ENCODE data around the gene ERO1B. TPM values are rescaled to one million over a fixed set of nuclear protein-coding genes. Genes with fewer than 3 reads are reported as not detected.

ERO1B gene
- polyA plus RNA-seq, 1 of the 3 experiments (the other 2 are of a cell fraction), result 0.79 TPM

- TF ChIP-seq USF1 (IDR thresholded peaks at IDR 0.05; ENCODE audit: borderline replicate concordance, low read depth), result no peak
These were observed 23.6 kb downstream of the ERO1B start (continued) for GRCh38 chr1:236258114-236258622.

DNA sequence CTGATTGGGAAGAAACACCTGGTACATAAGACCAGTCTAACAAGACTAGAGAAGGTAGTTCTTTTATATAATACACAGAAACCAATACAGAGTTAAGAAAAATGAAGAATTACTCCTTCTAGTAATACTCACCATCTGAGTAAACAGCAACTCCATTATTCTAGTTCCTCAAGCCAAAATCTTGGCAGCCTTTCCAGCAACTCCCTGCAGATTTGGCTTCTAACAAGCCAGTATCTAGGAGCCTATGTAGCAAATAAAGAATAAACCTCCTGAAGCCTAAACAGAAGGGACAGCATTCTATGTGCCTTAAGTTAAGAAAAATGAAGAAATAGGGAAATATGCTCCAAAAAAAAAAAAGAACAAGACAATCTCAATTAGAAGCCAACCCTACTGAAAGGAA, 24.5 kb downstream of the ERO1B start:
- CTCF ChIA-PET, result no interaction called here
- no peaks in the 10 kb centered on the region for H3K27me3 ChIP-seq (ENCODE audit: insufficient read depth)
- H3F3A ChIP-seq (replicated peaks; ENCODE audit: insufficient read depth), result no peaks in the 10 kb centered on the region
- H3K9me3 ChIP-seq, result no peaks in the 10 kb centered on the region
- H3K27ac ChIP-seq (ENCODE audit: low read depth in 2 of 2, low read length in 1 of 2), result no peak overlapping the region
- no peaks in the 10 kb centered on the region for H3K9me2 ChIP-seq
- H3K4me2 ChIP-seq, result no peak overlapping the region
- POLR2A ChIA-PET, result no interaction called here
- no peak overlapping the region for H2AFZ ChIP-seq (ENCODE audit: low read depth)
- no peaks in the 10 kb centered on the region for H3K79me2 ChIP-seq (ENCODE audit: insufficient read depth)
- no peak overlapping the region for H3K4me3 ChIP-seq (ENCODE audit: low read depth in 2 of 2, low read length in 1 of 2)
- H3K36me3 ChIP-seq (replicated peaks in 1 of 2; ENCODE audit: control insufficient read depth in 1 of 2, insufficient read depth in 2 of 2, low read length in 1 of 2), result no peaks in the 10 kb centered on the region
- no peak for TF ChIP-seq CTCF (IDR thresholded peaks at IDR 0.05)
- no peak for TF ChIP-seq GATA2 (CRISPR knock-in tag; IDR thresholded peaks at IDR 0.05)
- TF ChIP-seq FOSL2 (IDR thresholded peaks at IDR 0.05; ENCODE audit: borderline replicate concordance, low read depth), result no peak
- no peak for TF ChIP-seq GABPA (IDR thresholded peaks at IDR 0.05; ENCODE audit: low read depth)
- TF ChIP-seq PBX3 (IDR thresholded peaks at IDR 0.05), result no peak
- TF ChIP-seq NRF1 (IDR thresholded peaks at IDR 0.05; ENCODE audit: low read depth, low read length), result no peak
- no peak for TF ChIP-seq JUND (IDR thresholded peaks at IDR 0.05)
- TF ChIP-seq USF2 (IDR thresholded peaks at IDR 0.05; ENCODE audit: borderline replicate concordance, low read depth, low read length), result no peak
- TF ChIP-seq, protein P1, sequence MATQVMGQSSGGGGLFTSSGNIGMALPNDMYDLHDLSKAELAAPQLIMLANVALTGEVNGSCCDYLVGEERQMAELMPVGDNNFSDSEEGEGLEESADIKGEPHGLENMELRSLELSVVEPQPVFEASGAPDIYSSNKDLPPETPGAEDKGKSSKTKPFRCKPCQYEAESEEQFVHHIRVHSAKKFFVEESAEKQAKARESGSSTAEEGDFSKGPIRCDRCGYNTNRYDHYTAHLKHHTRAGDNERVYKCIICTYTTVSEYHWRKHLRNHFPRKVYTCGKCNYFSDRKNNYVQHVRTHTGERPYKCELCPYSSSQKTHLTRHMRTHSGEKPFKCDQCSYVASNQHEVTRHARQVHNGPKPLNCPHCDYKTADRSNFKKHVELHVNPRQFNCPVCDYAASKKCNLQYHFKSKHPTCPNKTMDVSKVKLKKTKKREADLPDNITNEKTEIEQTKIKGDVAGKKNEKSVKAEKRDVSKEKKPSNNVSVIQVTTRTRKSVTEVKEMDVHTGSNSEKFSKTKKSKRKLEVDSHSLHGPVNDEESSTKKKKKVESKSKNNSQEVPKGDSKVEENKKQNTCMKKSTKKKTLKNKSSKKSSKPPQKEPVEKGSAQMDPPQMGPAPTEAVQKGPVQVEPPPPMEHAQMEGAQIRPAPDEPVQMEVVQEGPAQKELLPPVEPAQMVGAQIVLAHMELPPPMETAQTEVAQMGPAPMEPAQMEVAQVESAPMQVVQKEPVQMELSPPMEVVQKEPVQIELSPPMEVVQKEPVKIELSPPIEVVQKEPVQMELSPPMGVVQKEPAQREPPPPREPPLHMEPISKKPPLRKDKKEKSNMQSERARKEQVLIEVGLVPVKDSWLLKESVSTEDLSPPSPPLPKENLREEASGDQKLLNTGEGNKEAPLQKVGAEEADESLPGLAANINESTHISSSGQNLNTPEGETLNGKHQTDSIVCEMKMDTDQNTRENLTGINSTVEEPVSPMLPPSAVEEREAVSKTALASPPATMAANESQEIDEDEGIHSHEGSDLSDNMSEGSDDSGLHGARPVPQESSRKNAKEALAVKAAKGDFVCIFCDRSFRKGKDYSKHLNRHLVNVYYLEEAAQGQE (IDR thresholded peaks at IDR 0.05; ENCODE audit: low read depth, low read length), result no peak
- TF ChIP-seq FOXJ3 (CRISPR knock-in tag; IDR thresholded peaks at IDR 0.05), result no peak
- no peak for TF ChIP-seq USF1 (IDR thresholded peaks at IDR 0.05; ENCODE audit: borderline replicate concordance, low read depth)
- no peak for TF ChIP-seq SIN3A (IDR thresholded peaks at IDR 0.05; ENCODE audit: borderline replicate concordance, low read depth, low read length)
- TF ChIP-seq RCOR1 (IDR thresholded peaks at IDR 0.05; ENCODE audit: low read length), result no peak
- TF ChIP-seq TEAD4 (IDR thresholded peaks at IDR 0.05; ENCODE audit: borderline replicate concordance, insufficient read depth), result no peak
- H4K20me1 ChIP-seq (ENCODE audit: insufficient read depth), result no peaks in the 10 kb centered on the region
- no peak for DNase-seq
- H3K9ac ChIP-seq, result no peak overlapping the region
- no peaks in the 10 kb centered on the region for H3K4me1 ChIP-seq (ENCODE audit: control insufficient read depth in 1 of 2, insufficient read depth in 2 of 2, low read depth in 1 of 2, low read length in 1 of 2)

Measured in SK-N-SH (cell line).